OCI-M1 (cell line): ENCODE results near the gene KRT86.

Experiments
- DNase-seq: peaks from one replicate; lab custom pipeline; 2025; lab: John Stamatoyannopoulos, UW

KRT86 gene

GRCh38 chr12:52314511-52314910 is 40.1 kb downstream of the KRT86 start:
- DNase-seq: no peak

GRCh38 chr12:52315721-52316120 is 41.3 kb downstream of the KRT86 start:
- peak; percentile 42 for DNase-seq

GRCh38 chr12:52316290-52316689 is 41.8 kb downstream of the KRT86 start:
- DNase-seq: no peak

- no peak for DNase-seq
Observed at GRCh38 chr12:52316701-52317100, 42.3 kb downstream of the KRT86 start.

GRCh38 chr12:52317468-52318052 is 43.1 kb downstream of the KRT86 start:
- no peak for DNase-seq

- no peak for DNase-seq
Observed at GRCh38 chr12:52318241-52318990, 44.0 kb downstream of the KRT86 start.

- no peak for DNase-seq
Observed at GRCh38 chr12:52319097-52319496, 44.7 kb downstream of the KRT86 start.

- no peak for DNase-seq
Observed at GRCh38 chr12:52320784-52321400, 46.4 kb downstream of the KRT86 start, which contains the start of gene KRT83. KRT83 (minus strand) TSS chr12:52321398; CDS start chr12:52321335, 63 bp downstream.

- no peak for DNase-seq
Observed at GRCh38 chr12:52321418-52321817, 47.0 kb downstream of the KRT86 start.

GRCh38 chr12:52322069-52322468 is 47.6 kb downstream of the KRT86 start:
- DNase-seq: no peak

GRCh38 chr12:52323001-52323400 is 48.6 kb downstream of the KRT86 start:
- no peak for DNase-seq

- DNase-seq: no peak
Observed at GRCh38 chr12:52323416-52324152, 49.1 kb downstream of the KRT86 start.

- DNase-seq: no peak
Observed at GRCh38 chr12:52324153-52324444, 49.7 kb downstream of the KRT86 start.

- DNase-seq: peak; percentile 85
Observed at GRCh38 chr12:52327052-52327829, 52.8 kb downstream of the KRT86 start.

GRCh38 chr12:52327830-52328500 is 53.5 kb downstream of the KRT86 start:
- DNase-seq: no peak

- no peak for DNase-seq
Observed at GRCh38 chr12:52331039-52331438, 56.6 kb downstream of the KRT86 start.

- no peak for DNase-seq
Observed at GRCh38 chr12:52331833-52332232, 57.4 kb downstream of the KRT86 start.

GRCh38 chr12:52332381-52332780 is 57.9 kb downstream of the KRT86 start:
- DNase-seq: no peak

- DNase-seq: no peak
Observed at GRCh38 chr12:52333321-52333720, 58.9 kb downstream of the KRT86 start.

- no peak for DNase-seq
Observed at GRCh38 chr12:52334185-52334584, 59.7 kb downstream of the KRT86 start.

- DNase-seq: no peak
Observed at GRCh38 chr12:52335598-52336262, 61.3 kb downstream of the KRT86 start.
